Stimulated activated naive CD4-positive, alpha-beta T cell treated with Interleukin-2 at 50 U/mL for 16 hours (primary cell): ENCODE results near the gene RNLS.
"Not testable (repeated sequence)": the region's sequence is repeated elsewhere in the genome, so short reads cannot be mapped to it uniquely, and the experiment has no call there.

Experiments used
- DNase-seq: peaks from one replicate; lab custom pipeline; 2025; lab: John Stamatoyannopoulos, UW

RNLS gene

DNA sequence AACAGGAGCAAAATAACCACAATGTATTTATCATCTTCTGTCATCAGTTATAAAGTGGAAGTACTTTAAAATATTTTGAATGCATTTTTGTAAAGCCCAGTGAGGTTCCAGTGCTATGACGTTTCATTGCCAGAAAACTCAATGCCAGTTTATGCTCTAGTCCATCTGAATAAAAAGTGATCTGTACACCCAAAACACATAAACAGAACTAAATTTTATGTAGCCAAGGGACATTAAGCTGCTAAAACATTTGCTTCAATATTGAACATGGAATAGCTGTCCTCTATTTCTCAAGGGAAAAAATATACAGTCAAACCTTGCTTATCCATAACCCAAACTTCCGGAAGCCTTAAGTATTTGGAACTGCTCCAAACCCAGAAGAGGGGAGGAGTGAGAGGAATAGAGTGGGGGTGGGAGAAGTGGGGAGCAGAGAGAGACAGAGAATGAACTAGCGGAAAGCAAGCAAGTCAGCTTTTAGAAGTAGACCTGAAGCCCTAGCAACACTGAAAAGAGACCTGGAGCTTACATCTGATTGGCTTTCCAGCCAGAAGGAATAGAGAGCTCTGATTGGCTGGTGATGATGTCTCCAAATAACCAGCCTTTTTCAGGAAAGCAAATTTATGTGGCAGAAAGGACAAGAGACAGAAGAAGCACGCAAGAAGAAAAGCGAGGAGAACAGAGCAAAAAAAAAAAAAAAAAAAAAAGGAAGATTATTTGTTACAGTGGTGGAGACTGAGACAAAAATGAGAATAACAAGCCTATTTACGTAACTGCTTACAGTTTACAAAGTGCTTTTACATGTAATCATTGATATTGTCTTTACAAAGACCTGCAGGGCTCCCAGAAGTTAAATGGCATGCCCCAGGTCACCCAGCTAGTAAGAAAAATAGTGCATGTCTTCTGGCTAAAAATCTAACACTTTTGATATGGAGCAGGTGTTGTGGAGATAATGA is 196.0 kb downstream of the RNLS start:
- DNase-seq: no peak

GRCh38 chr10:88386204-88386788 is 196.8 kb downstream of the RNLS start:
- DNase-seq: no peak

DNA sequence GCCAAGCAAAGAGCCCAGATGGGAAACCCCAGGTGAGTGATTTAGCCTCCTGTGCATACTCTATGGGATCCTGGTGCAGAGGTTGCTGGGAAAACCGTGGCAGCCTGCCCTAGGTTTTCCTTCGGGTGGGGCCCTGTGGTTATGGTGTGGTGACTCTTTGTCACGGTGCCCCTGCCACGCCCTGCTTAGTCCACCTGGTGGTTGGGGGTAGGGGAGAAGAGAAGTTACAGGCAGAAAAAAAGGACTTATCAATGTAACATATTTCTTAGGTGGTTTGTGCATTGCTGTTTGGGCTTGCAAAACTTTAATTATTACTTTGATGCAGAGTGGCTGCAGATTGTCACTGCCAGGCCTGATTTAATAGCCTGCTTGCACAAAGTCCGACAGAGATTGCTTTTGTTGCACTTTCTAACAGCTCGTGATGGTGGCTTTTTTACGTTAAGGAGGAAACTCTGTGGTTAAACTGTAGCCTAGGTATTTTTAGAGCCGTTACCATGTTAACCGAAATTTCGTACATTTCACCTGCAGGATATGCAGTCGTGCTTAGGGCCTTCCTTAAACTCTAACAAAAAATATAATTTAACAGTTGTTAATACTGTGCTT is 197.4 kb downstream of the RNLS start:
- peak; percentile 24 for DNase-seq

- no peak for DNase-seq
Observed at GRCh38 chr10:88383276-88383675, 199.8 kb downstream of the RNLS start.

GRCh38 chr10:88382699-88383098 is 200.4 kb downstream of the RNLS start:
- no peak for DNase-seq

DNA sequence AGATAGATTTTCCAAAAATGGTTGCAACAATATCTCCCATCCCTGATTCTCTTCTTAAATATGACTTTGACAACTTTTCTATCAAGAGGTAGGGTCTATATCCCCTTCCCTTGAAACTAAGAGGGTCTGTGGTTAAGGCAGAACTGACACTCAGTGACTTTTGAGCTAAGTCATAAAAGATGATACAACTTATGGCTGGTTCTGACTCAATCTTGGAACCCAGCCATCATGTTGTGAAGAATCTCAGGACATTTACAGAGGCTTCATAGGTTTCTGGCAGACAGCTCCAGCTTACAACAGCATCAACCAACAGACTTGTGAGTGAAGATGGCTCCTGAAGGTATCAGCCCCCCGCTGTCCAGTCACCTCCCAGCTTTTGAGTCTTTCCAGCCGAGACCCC is 203.5 kb downstream of the RNLS start:
- DNase-seq: no peak

DNA sequence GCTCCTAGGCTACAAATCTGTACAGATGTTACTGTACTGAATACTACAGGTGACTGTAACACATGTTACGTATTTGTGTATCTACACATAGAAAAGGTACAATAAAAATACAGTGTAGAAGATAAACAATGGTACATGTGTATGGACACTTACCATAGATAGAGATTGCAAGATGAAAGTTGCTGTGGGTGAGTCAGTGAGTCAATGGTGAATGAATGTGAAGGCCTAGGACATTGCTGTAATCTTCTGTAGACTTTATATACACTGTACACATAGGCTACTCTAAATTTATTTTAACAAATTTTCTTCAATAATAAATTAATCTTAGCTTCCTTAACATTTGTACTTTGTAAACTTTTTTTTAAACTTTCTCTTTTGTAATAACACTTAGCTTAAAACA is 205.6 kb downstream of the RNLS start:
- no peak for DNase-seq

DNA sequence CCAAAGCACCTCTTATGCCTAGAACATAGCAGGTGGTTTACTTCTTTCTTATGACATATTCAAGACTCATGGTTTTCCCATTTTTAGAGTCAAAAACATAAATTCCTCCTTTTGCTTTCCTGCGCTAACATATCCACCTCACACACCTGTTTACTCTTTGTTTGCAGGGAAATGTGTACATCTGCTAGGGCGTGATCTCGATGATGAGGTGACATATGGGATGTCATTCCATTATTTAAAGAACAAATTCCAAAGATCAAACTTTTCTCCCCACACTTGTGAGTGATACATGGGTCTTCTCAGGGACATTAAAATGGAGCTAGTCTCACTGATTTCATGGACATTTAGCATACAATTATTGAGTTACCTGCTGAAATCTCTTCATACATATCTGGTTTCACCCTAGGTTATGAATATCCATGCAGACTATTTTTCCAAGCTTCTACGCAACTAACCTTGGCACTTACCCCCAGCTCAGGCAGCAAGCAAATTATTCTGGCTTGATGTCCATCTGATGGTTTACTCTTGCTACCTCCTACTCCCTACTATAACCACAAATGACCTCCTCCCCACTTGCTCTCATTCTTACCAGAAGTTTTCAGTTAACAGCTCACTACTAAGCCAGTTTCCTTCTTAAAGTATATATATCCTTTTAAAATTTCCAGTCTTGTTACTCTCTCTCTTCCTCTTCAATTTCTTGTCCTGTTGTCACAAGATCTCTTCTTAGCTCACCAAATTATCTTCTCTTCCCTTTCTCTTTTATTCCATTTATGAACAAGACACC is 208.5 kb downstream of the RNLS start:
- no peak for DNase-seq

- no peak for DNase-seq
Observed at GRCh38 chr10:88372881-88373592, 210.1 kb downstream of the RNLS start.

DNA sequence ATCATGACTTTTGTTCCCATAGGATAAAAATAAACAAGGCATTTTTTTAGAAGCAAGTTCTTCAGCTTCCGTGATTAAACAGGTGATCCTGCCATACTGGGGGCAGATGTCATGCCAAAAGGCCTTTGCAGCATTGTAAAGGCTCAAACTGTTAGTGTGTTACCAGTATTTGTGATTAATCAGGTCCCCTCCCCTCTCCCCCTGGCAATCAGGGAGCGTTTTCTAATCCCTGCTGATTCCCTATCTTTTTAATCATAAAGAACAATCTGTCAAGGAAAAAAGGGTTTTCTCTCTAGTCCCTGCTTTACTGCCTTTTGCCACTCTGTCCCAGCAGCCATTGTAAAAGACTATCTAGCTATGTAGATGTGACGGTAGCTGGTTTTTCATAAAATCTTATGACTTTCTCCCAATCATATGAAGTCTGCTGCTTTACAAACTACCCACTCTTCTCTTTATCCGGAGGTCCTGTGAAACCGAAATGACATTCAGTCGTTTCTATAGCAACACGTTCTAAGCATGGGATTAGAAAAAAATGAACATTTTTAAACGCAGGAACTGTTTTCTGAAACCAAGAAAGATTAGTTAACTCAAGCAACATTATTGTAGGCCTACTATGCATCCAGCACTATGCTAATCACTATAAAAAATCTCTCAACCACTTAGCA is 210.9 kb downstream of the RNLS start:
- DNase-seq: no peak

DNA sequence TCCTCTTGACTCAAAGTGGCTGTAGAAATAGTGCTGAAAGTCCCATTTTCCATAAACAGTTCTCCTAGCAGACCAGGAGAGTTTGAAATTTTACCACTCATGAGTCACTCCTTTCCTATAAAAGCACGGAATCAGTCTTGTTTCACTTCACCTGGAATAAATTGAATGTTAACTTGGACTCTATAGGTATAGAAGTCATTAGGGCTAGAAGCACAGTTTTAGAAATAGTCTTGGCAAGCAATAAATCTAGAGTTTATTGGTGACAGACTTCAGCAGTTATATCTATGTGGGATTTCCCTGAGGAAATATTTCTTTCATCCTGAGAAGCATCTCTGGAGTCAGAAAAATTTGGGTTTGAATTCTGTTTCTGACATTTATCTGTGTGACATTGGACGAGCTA is 212.4 kb downstream of the RNLS start:
- no peak for DNase-seq

DNA sequence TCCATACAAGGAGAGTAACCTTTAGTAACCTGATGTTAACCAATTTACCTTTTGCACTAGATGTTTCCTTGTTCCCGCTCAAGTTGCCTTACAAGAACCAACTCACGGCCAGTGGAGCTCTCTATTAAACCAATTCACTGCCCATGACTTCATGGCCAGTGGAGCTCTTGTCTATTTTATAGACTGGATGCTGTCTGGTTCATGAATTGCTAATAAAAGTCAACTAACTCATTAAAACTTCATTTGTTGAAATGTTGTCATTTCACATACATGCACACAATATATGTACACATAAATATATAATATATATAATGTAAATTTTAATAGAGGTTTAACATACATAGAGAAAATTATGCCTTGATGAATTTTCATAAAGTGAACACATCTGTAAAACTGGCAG is 216.3 kb downstream of the RNLS start:
- no peak for DNase-seq

DNA sequence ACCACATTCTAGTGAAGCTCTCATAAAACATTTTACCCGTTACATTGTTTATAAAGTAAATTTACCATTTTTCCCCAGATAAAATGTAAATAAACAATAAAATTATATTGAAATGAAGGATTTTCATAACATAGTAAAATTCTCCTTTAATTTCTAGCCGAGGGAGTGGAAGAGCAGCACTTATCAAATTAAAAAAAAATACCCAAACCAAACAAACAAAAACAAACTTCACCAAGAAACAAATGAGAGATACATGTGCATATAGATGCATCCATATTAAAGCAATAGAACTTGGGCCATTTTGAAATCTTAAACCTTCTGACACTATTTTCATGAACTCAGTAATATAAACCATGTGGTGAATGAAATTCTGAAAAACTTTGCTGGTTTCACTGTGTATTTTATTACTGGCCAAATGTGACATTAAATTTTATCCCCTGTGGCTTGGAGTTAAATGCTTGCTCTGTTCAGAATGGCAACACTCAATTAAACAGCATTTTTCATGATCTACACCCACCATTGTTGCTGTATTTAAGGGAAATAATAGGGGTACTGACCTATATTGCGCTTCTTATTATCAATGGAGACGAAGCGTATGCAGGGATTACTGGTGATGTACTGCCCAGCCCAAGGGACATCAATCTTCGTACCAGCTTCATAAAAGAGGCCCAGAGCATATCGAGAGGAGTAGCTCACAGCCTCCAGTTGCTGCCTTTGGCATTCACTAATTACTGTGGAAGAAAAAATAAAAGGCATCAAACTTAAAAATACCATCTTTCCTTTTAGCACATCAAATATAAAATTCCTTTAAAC is 220.9 kb downstream of the RNLS start:
- DNase-seq: no peak

DNA sequence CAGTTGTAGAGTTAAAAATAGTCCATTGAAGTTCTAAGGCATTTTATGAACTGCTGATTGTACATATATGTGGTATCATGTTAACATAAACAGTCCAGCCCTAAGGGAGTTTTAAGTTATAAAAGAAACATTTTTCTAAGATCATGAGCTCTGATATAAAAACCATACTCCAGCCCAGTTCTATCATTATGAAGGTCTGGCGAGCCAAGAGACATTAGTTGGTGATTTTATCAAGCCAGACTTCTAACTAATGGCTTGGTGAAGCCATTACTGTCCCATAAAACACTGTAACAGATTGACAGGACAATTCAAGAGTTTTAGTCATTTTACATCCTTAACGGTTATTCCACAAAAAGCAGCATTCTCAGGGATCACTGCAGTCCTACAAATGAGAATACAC is 221.6 kb downstream of the RNLS start:
- no peak for DNase-seq

GRCh38 chr10:88355750-88356149 is 227.4 kb downstream of the RNLS start:
- not testable (repeated sequence) for DNase-seq

GRCh38 chr10:88347597-88348304 is 235.4 kb downstream of the RNLS start:
- no peak for DNase-seq

GRCh38 chr10:88347022-88347421 is 236.1 kb downstream of the RNLS start:
- no peak for DNase-seq

DNA sequence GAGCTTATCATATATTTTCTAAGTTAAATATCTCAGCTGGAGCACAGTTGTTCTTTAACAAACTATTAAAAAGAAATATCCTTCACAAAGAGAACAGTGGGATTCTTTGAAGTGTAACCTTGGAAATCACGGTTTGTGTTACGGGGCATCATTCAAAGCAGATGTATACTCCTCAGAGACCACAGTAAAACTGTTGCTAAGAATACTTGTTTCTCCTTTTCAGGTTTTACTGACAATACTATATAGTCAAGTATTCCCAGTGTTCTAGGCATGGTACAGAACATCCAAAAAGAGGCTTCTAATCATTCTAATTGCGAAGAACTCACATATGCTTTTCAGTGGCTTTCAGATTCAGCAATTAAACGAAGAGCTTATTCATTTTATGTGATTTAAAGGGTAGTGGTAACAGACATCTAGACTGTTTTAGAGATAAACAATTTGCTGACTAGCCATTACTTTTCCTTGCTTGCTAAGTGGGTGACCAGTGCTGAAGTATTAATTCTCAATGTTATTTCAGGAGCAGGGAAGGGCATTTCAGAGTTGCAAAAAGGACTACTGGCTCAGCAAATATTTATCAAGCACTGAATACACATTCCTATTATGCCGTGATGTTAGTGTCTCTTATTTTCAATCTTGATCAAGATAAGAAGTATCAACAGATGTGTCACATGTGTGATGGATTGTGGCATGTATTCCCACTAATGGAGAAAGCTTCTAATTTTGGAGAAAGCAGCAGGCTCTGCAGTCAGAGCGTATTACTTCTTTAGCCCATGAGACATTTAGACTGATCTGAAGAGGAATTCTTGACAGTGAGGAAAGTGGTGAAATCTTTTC is 236.8 kb downstream of the RNLS start:
- DNase-seq: no peak
